Activated CD8-positive, alpha-beta memory T cell treated with anti-CD3 and anti-CD28 coated beads for 1 hour (primary cell): ENCODE data around the gene CSH1.
A peak's percentile ranks its signal among the peaks of the same experiment; 100 is the strongest.
"Not testable (repeated sequence)": the region's sequence is repeated elsewhere in the genome, so short reads cannot be mapped to it uniquely, and the experiment has no call there.

Source experiments
- DNase-seq, 2 donors: peaks; one replicate each; pipeline ENCODE4 v3.0.0-alpha.2; 2020; ENCODE audit warnings: low read depth in 1 of 2; ENCODE audit errors: extremely low read depth in 1 of 2

Gene CSH1

GRCh38 chr17:63871646-63872365 lies 24.6 kb downstream of the CSH1 start:
- not testable (repeated sequence) for DNase-seq

DNA sequence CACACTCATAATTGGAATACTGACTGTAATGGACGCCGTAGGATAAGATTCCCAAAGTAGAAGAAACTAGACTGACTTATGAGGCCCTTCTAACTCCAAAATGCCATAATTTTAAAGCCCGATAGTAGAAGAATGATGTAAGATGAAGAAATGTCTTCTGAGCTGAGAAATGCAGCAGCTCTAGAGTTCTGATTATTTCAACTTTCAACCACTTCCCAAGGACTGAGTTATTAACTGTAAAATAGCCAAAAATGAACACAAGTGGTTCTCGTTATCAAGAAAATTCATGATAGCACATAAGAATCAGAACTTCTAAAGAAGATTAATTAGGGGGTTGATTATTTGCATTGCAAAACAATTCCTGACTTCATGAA lies 26.1 kb downstream of the CSH1 start:
- not testable (repeated sequence) for DNase-seq

GRCh38 chr17:63869491-63870291 lies 26.7 kb downstream of the CSH1 start:
- DNase-seq: not testable (repeated sequence)

DNA sequence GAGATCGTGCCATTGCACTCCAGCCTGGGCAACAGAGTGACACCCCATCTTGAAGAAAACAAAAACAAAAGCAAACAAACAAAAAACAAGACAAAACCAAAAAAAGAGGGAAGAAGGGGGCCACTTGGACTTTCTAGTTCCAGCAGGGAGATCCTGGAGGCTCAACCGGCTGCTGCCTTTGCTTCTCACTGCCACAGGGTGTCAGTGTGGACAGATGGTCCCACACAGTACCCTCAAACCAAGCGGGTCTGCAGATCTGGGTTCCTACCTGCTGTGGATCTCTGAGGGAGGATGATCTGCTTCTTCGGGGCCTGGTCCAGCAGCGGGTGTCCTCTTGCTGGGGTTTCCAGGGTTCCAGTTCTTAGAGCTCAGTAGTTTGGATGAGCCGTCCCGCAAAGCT lies 29.7 kb downstream of the CSH1 start:
- DNase-seq: not testable (repeated sequence)

DNA sequence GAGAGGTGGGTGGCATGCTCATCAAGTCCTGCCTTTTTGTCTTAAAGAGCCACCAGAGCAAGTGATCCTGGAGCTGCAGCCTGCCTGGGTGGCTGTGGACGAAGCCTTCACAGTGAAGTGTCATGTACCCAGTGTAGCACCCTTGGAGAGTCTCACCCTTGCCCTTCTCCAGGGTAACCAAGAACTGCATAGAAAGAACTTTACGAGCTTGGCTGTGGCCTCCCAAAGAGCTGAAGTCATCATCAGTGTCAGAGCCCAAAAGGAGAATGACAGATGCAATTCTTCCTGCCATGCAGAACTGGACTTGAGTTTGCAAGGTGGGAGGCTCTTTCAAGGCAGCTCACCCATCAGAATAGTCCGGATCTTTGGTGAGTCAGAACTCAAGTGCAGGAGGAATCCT lies 37.1 kb downstream of the CSH1 start:
- no peak for DNase-seq

DNA sequence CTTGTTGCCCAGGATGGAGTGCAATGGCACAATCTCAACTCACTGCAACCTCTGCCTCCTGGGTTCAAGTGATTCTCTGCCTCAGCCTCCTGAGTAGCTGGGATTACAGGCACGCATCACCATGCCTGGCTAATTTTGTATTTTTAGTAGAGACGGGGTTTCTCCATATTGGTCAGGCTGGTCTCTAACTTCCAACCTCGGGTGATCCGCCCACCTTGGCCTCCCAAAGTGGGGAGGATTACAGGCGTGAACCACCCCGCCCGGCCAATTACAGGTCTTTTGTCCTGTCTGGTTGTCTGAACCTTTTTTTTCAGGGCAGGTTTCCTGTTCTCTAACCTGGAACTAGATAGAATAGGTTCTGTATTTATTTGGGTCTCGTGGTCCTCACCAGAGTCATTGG lies 39.9 kb downstream of the CSH1 start:
- not testable (repeated sequence) for DNase-seq

GRCh38 chr17:63855185-63855584 lies 41.2 kb downstream of the CSH1 start:
- DNase-seq: no peak

GRCh38 chr17:63854709-63855108 lies 41.7 kb downstream of the CSH1 start:
- DNase-seq: no peak

GRCh38 chr17:63853260-63853659 lies 43.1 kb downstream of the CSH1 start:
- DNase-seq: no peak

GRCh38 chr17:63850401-63850800 lies 46.0 kb downstream of the CSH1 start:
- no peak for DNase-seq

- DNase-seq: peak; percentile 85 to 92
These were observed 47.3 kb downstream of the CSH1 start for GRCh38 chr17:63848834-63849689.

DNA sequence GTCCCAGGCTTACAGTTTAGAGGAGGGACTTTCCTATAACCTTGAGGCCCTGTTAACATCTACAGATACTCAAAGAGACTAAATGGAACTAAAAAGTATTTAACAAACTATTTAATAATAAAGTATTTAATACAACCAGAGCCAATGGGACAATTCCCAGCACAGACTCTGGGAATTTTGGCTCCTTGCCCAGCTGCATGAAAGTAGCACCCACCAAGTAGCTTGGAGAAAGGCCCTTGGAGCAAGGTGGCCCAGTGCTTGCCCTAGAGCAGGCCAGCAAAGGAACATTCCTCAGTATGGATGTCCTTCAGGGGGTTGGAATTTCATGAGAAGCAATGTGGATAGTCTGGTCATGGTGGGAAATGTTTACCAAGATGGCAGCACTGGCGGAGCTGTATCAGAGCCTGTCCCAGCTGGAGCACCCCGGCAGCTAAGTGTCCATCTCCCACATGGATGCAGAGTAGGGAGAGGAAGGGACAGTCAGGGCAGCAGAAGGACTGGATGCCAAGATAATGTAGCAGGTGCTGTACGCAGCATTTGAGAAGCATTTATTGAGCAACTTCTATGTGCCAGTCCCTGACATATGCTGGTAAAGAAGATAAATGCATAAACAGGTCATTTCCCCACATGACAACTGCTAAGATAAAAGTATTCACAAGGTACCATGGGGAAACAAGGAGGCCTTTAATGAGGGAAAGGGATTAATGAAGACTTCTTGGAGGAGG lies 48.7 kb downstream of the CSH1 start:
- DNase-seq: no peak

- no peak for DNase-seq
These were observed 50.9 kb downstream of the CSH1 start for GRCh38 chr17:63845509-63845908.
